Mesenteric fat pad (tissue), 1 donor: Measurements from ENCODE around the gene SLC30A3. TPM values are rescaled to one million over a fixed set of nuclear protein-coding genes. Genes with fewer than 3 reads are reported as not detected.
"Not testable (repeated sequence)": the region's sequence is repeated elsewhere in the genome, so short reads cannot be mapped to it uniquely, and the experiment has no call there.

Experiments
- DNase-seq: peaks from one replicate; pipeline ENCODE4 v3.0.0-alpha.2; 2020; ENCODE audit warnings: low spot score
- total RNA-seq: library from RNA; stranded (reverse); fragmentation: NEBNext Ultra II Directional; extraction: Animal tissue kit (Norgen Biotek cat#: 25700); gene quantifications from one replicate; pipeline ENCODE4 v1.2.1, GENCODE V29; 2021
- donor health status: DM: yes; HTN: yes; CAD: no.

Gene SLC30A3
- total RNA-seq, 1 donor from 2014 or later, result not detected

DNA sequence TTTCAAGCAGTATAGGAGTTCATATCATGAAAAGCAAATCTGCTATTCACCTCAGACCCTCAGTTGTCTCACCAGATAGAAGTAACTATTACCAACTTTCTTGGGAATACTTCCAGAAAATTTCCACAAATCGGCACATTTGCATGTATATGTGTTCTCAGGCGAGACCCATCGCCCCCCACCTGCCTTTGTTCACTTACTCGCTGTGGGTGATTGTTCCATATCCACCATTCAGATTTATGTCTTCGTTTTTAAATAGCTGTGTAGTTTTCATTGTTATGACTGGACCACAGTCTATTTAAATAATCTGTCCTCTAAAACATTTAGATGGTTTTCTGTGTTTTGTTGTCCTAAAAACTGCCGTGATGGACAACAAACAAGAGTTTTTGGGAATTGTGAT is 22.6 kb upstream of the SLC30A3 start:
- no peak for DNase-seq

GRCh38 chr2:27284996-27285395 is 22.1 kb upstream of the SLC30A3 start:
- no peak for DNase-seq

DNA sequence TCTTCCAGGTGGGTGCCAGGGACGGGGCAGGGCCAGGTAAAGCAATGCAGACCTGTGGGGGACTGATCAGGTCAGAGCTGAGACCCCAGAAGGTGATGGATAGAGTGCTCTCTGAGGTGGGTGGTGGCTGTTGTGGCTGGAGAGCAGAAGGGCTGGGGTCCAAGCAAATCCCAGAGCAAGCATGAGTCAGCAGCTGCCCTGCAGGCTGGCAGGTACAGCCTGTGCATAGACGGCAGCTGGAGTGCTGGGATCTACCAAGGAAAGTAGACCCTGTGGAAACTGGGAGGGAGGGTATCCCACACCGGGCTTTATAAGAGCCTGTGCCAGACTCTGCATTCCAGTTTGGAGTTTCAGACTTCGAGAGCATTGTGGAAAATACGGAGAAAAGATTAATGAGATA is 20.0 kb upstream of the SLC30A3 start:
- DNase-seq, result no peak

- no peak for DNase-seq
These were observed 19.2 kb upstream of the SLC30A3 start, which contains the start of gene TRIM54 for GRCh38 chr2:27281855-27282559. Gene TRIM54 (plus strand): TSS chr2:27282429. CDS start chr2:27282732, 303 bp downstream.

DNA sequence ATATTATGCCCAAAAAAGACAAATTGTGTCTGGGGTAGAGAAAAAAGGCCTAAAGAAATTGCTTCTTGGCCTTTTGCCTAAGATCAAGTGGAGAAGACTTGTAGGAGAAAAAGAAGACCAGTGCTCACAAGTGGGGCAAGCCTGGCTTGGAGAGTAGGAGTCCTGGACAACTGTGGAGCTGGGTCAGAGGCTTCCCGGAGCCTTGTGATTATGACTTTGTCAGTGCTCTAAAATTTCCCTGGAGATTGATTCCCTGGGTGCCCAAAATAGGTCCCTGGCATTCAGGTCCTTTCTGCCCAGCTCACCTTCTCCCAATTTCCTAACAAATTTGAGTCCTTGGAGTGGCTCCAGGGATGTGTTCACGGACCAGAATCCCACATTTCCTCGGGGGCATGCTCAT is 18.6 kb upstream of the SLC30A3 start:
- DNase-seq, result no peak

DNA sequence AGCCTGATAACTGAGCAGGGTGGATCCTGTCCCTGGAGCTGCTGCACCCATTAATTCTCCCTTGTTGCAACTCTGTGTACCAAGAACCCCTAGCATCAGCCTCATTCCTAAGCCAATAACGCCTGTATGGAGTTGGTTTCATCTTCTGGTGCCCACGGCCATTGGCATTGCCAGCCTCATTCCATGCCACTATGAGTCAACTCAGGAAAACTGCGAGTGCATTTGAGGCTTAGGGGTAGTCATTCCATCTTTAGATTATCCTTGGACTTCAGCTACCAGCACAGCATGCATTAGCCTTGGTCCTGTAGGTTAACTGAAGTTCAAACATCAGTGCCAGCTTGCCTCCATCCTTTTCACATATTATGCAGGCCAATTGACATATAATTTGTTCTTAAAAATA is 18.0 kb upstream of the SLC30A3 start:
- DNase-seq, result no peak

- no peak for DNase-seq
These were observed 15.2 kb upstream of the SLC30A3 start for GRCh38 chr2:27278010-27278409.

GRCh38 chr2:27275211-27276150 is 12.6 kb upstream of the SLC30A3 start, which contains the start of gene DNAJC5G:
Gene DNAJC5G (plus strand): TSS chr2:27275433. CDS start chr2:27276729, 1,296 bp downstream.
- no peak for DNase-seq

DNA sequence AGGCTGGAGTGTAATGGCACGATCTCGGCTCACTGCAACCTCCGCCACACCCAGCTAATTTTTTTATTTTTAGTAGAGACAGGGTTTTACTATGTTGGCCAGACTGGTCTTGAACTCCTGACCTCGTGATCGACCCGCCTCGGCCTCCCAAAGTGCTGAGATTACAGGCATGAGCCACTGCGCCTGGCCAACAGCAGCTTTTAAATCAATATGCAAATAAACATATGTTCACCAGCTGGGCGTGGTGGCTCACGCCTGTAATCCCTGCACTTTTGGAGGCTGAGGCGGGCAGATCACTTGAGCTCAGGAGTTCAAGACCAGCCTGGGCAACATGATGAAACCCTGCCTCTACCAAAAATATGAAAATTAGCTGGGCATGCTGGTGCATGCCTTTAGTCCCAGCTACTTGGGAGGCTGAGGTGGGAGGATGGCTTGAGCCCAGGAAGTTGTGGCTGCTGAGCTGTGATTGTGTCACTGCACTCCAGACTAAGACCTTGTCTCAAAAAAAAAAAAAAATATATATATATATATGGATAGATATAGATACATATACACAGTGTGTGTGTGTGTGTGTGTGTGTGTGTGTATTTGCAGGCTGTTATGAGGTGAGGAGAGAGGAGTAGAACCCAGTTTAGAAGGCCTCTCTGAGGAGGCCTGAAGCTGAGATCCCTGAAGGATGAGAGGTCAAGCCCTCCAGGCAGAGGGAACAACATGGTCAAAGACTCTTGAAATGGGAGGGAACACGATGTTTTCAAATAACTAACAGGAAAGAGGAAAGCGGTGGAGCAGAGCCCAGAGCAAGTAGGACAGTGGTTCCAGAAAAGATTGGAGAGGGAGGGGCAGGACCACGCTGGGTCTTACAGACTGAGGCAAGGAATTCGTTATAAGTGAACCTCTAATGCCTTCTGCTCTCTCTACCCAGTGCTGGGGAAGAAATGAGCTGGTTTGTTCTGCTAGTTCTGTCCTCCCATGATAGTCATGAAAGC is 10.0 kb upstream of the SLC30A3 start:
- DNase-seq, result not testable (repeated sequence)

DNA sequence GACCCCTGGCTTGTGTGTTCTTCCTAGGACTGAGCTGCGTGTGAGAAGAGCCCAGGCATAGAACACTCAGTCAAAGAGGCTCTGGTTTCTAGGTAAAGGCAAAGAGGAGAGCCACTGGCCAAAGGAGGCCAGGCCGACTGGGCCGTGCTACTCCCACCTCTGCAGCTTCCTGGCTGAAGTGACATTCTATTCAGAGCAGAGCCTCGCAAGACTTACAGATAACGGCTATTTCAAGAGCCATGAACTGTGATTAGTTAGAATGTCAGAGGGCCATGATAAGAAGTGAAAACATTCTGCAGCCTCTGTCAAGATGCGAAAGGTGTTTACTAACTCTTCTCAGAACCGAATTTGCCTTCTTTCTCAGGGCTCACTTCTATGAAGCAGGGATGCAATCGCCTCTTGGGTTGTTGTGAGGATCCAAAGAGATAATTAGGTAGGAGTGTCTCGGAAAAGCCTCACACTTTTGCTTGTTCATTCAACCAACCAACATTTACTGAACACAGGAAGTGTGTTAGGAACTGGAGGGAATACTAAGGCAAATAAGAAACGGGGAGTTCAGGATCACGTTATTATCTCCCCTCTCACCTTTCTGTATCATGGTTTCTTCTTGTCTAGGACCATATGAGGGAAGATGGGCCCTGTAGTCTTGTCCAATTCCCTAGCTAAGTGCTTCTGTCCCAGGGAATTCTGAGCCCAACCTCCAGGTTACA is 8.9 kb upstream of the SLC30A3 start:
- DNase-seq, result no peak

GRCh38 chr2:27270670-27271069 is 7.8 kb upstream of the SLC30A3 start:
- no peak for DNase-seq

GRCh38 chr2:27270131-27270530 is 7.3 kb upstream of the SLC30A3 start:
- DNase-seq, result no peak

DNA sequence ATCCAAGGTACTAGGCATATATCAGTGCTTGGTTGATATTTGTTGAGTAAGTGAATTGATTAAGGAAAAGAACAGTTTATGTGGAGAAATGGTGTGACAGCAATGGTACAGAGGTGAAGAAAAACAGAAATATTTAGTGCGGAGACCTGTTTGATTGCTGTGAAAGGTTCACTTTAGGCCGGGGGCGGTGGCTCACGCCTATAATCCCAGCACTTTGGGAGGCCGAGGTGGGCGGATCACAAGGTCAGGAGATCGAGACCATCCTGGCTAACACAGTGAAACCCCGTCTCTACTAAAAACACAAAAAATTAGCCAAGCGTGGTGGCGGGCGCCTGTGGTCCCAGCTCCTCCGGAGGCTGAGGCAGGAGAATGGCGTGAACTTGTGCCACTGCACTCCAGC is 5.4 kb upstream of the SLC30A3 start:
- not testable (repeated sequence) for DNase-seq

GRCh38 chr2:27265536-27265870 is 2.7 kb upstream of the SLC30A3 start:
- no peak for DNase-seq

DNA sequence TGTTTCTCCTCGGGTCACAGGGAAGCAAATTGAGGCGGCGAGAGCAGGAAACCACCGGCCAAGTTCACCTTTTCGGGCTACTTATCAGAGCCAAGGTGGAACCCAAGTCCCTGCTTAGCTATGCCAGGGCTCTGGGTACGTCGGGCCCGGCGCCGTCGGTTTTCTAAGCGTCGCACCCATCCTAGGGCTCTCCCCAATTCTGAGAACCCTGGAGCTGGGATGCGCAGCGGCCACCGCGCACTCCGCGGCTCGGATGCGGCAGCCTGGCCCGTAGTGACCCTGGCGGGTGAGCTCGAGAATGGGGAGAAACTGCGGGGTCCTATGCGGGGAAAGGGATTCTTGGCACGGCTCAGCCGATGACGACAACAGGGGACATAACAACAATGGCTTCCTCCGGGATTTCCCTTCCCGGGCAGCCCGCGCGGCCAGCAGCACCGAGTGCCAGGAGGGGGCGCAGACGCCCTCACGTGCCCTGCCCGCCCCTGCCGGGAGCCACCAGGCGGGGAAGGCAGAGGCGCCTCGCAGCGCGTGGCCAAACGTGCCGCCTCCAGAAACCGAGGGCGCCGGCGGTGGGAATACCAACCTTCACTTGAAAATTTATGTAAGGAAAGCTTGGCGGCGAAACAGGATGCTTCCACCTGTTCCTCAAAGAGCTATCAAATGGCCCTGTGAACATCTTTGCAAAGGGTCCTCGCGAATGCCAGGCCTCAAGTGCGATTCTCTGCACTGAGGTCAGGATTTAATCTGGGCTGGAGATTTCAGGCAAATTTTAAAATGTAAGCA is 2.1 kb upstream of the SLC30A3 start:
- no peak for DNase-seq

- DNase-seq, result no peak
These were observed 1.5 kb upstream of the SLC30A3 start for GRCh38 chr2:27264253-27264752.

GRCh38 chr2:27263287-27264252 is 723 bp upstream of the SLC30A3 start:
- no peak for DNase-seq

GRCh38 chr2:27261926-27262298 is 935 bp downstream of the SLC30A3 start:
- no peak for DNase-seq
